ENCODE measurements around the gene TSPOAP1. TPM values are rescaled to one million over a fixed set of nuclear protein-coding genes. Genes with fewer than 3 reads are reported as not detected.

The TSPOAP1 gene
- total RNA-seq, 1 experiment from 2014 or later, result not detected

GRCh38 chr17:58375811-58376210, 47.2 kb upstream of the TSPOAP1 start:
- BruUV-seq (replicated peaks), result no TSS peak
- Mint-ChIP-seq H3K36me3 (ENCODE audit: insufficient read depth, unreplicated experiment) (no peaks in the 10 kb centered on the region), H3K4me1 (ENCODE audit: insufficient read depth, unreplicated experiment) (no peaks in the 10 kb centered on the region), H3K4me3 (ENCODE audit: unreplicated experiment) (no peak overlapping the region), H3K27me3 (ENCODE audit: insufficient read depth, unreplicated experiment) (no peaks in the 10 kb centered on the region), H3K9me3 (ENCODE audit: unreplicated experiment) (no peaks in the 10 kb centered on the region), H3K27ac (ENCODE audit: low read depth, unreplicated experiment) (no peak overlapping the region)
- intact Hi-C loops (cut with micrococcal nuclease), result no loop called here
- DNase-seq (ENCODE audit: unreplicated experiment), result no peak
- ChIA-PET CTCF (no interaction called here), POLR2A (interaction anchor here (0.7 to 1.0 kb wide), 3 partner anchors 36 to 255 kb away, joined by 3 read pairs; no protein-coding TSS in a partner anchor)
- TF ChIP-seq, protein P1, sequence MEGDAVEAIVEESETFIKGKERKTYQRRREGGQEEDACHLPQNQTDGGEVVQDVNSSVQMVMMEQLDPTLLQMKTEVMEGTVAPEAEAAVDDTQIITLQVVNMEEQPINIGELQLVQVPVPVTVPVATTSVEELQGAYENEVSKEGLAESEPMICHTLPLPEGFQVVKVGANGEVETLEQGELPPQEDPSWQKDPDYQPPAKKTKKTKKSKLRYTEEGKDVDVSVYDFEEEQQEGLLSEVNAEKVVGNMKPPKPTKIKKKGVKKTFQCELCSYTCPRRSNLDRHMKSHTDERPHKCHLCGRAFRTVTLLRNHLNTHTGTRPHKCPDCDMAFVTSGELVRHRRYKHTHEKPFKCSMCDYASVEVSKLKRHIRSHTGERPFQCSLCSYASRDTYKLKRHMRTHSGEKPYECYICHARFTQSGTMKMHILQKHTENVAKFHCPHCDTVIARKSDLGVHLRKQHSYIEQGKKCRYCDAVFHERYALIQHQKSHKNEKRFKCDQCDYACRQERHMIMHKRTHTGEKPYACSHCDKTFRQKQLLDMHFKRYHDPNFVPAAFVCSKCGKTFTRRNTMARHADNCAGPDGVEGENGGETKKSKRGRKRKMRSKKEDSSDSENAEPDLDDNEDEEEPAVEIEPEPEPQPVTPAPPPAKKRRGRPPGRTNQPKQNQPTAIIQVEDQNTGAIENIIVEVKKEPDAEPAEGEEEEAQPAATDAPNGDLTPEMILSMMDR (IDR thresholded peaks at IDR 0.05; ENCODE audit: unreplicated experiment), result no peak

DNA sequence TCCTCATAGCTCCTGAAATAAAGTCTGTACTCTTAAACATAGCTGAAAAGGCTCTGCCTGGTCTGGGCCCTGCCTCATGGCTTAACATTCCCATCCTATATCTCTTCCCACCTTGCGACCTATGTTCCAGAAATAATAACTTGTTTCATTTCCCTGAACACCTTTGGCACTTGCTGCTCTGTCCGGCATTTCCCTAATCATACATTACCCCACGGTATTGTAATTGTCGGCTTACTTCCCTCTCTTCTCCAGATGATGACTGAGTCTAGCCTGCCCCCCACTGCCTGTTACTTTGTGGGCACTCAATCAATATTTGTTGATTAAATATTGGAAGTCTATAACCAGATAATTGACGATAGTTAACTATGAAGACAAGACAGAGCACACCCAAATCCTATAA, 46.7 kb upstream of the TSPOAP1 start:
- POLR2A ChIA-PET, result interaction anchor here (1.0 kb wide), 1 partner anchor 13 kb away, joined by 3 read pairs; no protein-coding TSS in a partner anchor
- Mint-ChIP-seq H3K4me1 (ENCODE audit: insufficient read depth, unreplicated experiment) (no peaks in the 10 kb centered on the region), H3K9me3 (ENCODE audit: unreplicated experiment) (no peaks in the 10 kb centered on the region), H3K27me3 (ENCODE audit: insufficient read depth, unreplicated experiment) (no peaks in the 10 kb centered on the region), H3K27ac (ENCODE audit: low read depth, unreplicated experiment) (no peak overlapping the region), H3K36me3 (ENCODE audit: insufficient read depth, unreplicated experiment) (no peaks in the 10 kb centered on the region), H3K4me3 (ENCODE audit: unreplicated experiment) (no peak overlapping the region)
- no TSS peak for BruUV-seq (replicated peaks)
- no peak for DNase-seq (ENCODE audit: unreplicated experiment)
- TF ChIP-seq, protein P1 (IDR thresholded peaks at IDR 0.05; ENCODE audit: unreplicated experiment), result no peak
- intact Hi-C loops (cut with micrococcal nuclease), result no loop called here
- CTCF ChIA-PET, result interaction anchor here (0.6 to 1.3 kb wide), 2 partner anchors 22 to 659 kb away, joined by 4 to 6 read pairs; no protein-coding TSS in a partner anchor

DNA sequence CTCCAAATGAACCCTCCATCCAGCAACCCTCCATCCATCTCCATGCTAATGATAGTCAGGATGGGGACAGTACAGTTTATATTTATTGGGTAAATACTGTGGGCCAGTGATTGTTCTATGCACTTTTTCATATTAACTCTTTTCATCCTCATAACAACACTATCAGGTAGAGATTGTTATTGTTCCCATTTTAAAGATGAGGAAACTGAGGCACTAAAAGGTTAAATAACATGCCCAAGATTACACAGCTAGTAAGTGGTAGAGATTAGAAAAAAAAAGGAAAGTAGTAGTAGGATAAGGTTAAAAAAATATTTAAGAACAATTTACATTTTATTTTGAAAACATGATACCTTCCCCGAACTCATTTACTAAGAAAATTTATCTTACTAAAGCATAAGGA, 45.3 kb upstream of the TSPOAP1 start:
- intact Hi-C loops (cut with micrococcal nuclease), result no loop called here
- no TSS peak for BruUV-seq (replicated peaks)
- no peaks in the 10 kb centered on the region for H3K27me3 Mint-ChIP-seq (ENCODE audit: insufficient read depth, unreplicated experiment)
- H3K4me1 Mint-ChIP-seq (ENCODE audit: insufficient read depth, unreplicated experiment), result peaks cover 5% of the 10 kb centered on the region
- H3K27ac Mint-ChIP-seq (ENCODE audit: low read depth, unreplicated experiment), result no peak overlapping the region
- no peaks in the 10 kb centered on the region for H3K36me3 Mint-ChIP-seq (ENCODE audit: insufficient read depth, unreplicated experiment)
- ChIA-PET POLR2A (no interaction called here), CTCF (interaction anchor here (0.6 kb wide), 1 partner anchor 516 kb away, joined by 3 read pairs; no protein-coding TSS in a partner anchor)
- no peak overlapping the region for H3K4me3 Mint-ChIP-seq (ENCODE audit: unreplicated experiment)
- no peaks in the 10 kb centered on the region for H3K9me3 Mint-ChIP-seq (ENCODE audit: unreplicated experiment)
- TF ChIP-seq, protein P1 (IDR thresholded peaks at IDR 0.05; ENCODE audit: unreplicated experiment), result no peak
- no peak for DNase-seq (ENCODE audit: unreplicated experiment)

DNA sequence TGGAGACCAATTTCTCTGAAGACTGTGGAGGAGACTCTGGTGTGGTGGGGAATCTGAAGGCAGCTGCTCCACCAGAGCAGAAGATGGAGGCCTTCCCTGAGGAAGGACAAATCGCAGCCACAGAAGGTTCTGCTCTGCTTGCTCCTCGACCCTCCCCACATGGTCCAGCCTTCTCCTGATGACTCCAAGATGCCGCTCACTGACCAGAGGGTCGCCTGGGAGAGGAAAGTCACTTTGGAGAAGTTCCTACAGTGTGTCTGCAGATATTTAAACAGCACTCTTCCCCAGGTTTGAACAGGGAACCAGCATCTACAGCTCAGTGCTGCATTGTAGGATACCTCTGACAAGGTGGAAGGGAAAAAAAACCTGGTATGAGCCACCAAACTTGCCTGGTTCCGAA, 44.4 kb upstream of the TSPOAP1 start:
- Mint-ChIP-seq H3K4me1 (ENCODE audit: insufficient read depth, unreplicated experiment) (peaks cover 5% of the 10 kb centered on the region), H3K9me3 (ENCODE audit: unreplicated experiment) (no peaks in the 10 kb centered on the region), H3K36me3 (ENCODE audit: insufficient read depth, unreplicated experiment) (no peaks in the 10 kb centered on the region), H3K4me3 (ENCODE audit: unreplicated experiment) (no peak overlapping the region), H3K27me3 (ENCODE audit: insufficient read depth, unreplicated experiment) (no peaks in the 10 kb centered on the region), H3K27ac (ENCODE audit: low read depth, unreplicated experiment) (no peak overlapping the region)
- TF ChIP-seq, protein P1 (IDR thresholded peaks at IDR 0.05; ENCODE audit: unreplicated experiment), result no peak
- no peak for DNase-seq (ENCODE audit: unreplicated experiment)
- BruUV-seq (replicated peaks), result no TSS peak
- ChIA-PET POLR2A (interaction anchor here (1.3 kb wide), 1 partner anchor 10 kb away, joined by 4 read pairs; no protein-coding TSS in a partner anchor), CTCF (interaction anchor here (0.6 to 1.8 kb wide), 2 partner anchors 9 to 15 kb away, joined by 3 to 4 read pairs; no protein-coding TSS in a partner anchor)
- intact Hi-C loops (cut with micrococcal nuclease), result no loop called here
